HG03196 (cell line): ENCODE measurements around the gene GPC6.

ENCODE experiments used
- ATAC-seq: cut with Tn5 transposase; IDR thresholded peaks from one replicate; pipeline ENCODE4 v1.9.1; 2021; ENCODE audit not compliant: unreplicated experiment

GPC6 gene

GRCh38 chr13:93878675-93879074 is 652.1 kb downstream of the GPC6 start:
- ATAC-seq = no peak

- ATAC-seq = no peak
Observed at GRCh38 chr13:93881411-93881810, 654.8 kb downstream of the GPC6 start.

GRCh38 chr13:93882086-93882651 is 655.6 kb downstream of the GPC6 start:
- no peak for ATAC-seq

GRCh38 chr13:93889430-93889951 is 662.9 kb downstream of the GPC6 start:
- ATAC-seq = no peak

GRCh38 chr13:93899981-93900380 is 673.4 kb downstream of the GPC6 start:
- no peak for ATAC-seq

GRCh38 chr13:93900731-93901130 is 674.1 kb downstream of the GPC6 start:
- ATAC-seq = no peak

- ATAC-seq = no peak
Observed at GRCh38 chr13:93903909-93904308, 677.3 kb downstream of the GPC6 start.

- ATAC-seq = no peak
Observed at GRCh38 chr13:93915269-93915809, 688.7 kb downstream of the GPC6 start.

GRCh38 chr13:93922063-93922855 is 695.7 kb downstream of the GPC6 start:
- no peak for ATAC-seq

- ATAC-seq = no peak
Observed at GRCh38 chr13:93925990-93926389, 699.4 kb downstream of the GPC6 start.

GRCh38 chr13:93926425-93926824 is 699.8 kb downstream of the GPC6 start:
- ATAC-seq = no peak

GRCh38 chr13:93927431-93927830 is 700.8 kb downstream of the GPC6 start:
- no peak for ATAC-seq

GRCh38 chr13:93932901-93933300 is 706.3 kb downstream of the GPC6 start:
- no peak for ATAC-seq

GRCh38 chr13:93936901-93937300 is 710.3 kb downstream of the GPC6 start:
- ATAC-seq = no peak

GRCh38 chr13:93941444-93941843 is 714.8 kb downstream of the GPC6 start:
- no peak for ATAC-seq

- no peak for ATAC-seq
Observed at GRCh38 chr13:93942016-93942415, 715.4 kb downstream of the GPC6 start.

- ATAC-seq = no peak
Observed at GRCh38 chr13:93945621-93946020, 719.0 kb downstream of the GPC6 start.

- ATAC-seq = no peak
Observed at GRCh38 chr13:93946994-93947393, 720.4 kb downstream of the GPC6 start.

- no peak for ATAC-seq
Observed at GRCh38 chr13:93947651-93948050, 721.0 kb downstream of the GPC6 start.

- no peak for ATAC-seq
Observed at GRCh38 chr13:93948162-93948922, 721.7 kb downstream of the GPC6 start.

- ATAC-seq = no peak
Observed at GRCh38 chr13:93951108-93951507, 724.5 kb downstream of the GPC6 start.
